Measurements from ENCODE around the gene COL6A1. TPM values are rescaled to one million over a fixed set of nuclear protein-coding genes. Genes with fewer than 3 reads are reported as not detected.

The COL6A1 gene
- total and polyA plus RNA-seq, 2 experiments from 2014 or later = 296 to 592 TPM

GRCh38 chr21:46011267-46011967, 29.8 kb downstream of the COL6A1 start:
- no peak overlapping the region for H3K27ac ChIP-seq
- H3K79me2 ChIP-seq = no peaks in the 10 kb centered on the region
- H3K9me3 ChIP-seq (ENCODE audit: low read depth) = no peaks in the 10 kb centered on the region
- WGBS (ENCODE audit: low lambda C conversion rate, missing lambda C conversion rate) = 94% methylated on average over 17 of the region's 22 CpGs
- no peak for DNase-seq (ENCODE audit: low spot score)
- no peaks in the 10 kb centered on the region for H4K20me1 ChIP-seq (ENCODE audit: insufficient read depth, poor library complexity, severe bottlenecking)
- H3K27me3 ChIP-seq = no peaks in the 10 kb centered on the region
- no peaks in the 10 kb centered on the region for H3K9me2 ChIP-seq (replicated peaks; ENCODE audit: insufficient read depth)
- H2AFZ ChIP-seq = no peak overlapping the region
- H3K4me2 ChIP-seq = no peak overlapping the region
- TF ChIP-seq EZH2phosphoT487 (IDR thresholded peaks at IDR 0.05; ENCODE audit: low read depth, severe bottlenecking, unreplicated experiment) (no peak), EZH2 (IDR thresholded peaks at IDR 0.05; ENCODE audit: borderline replicate concordance) (no peak), CTCF (IDR thresholded peaks at IDR 0.05; ENCODE audit: poor library complexity) (no peak)
- peaks cover 3% of the 10 kb centered on the region for H3K4me1 ChIP-seq (ENCODE audit: insufficient read depth)
- no peak overlapping the region for H3K4me3 ChIP-seq
- H3K36me3 ChIP-seq (replicated peaks; ENCODE audit: insufficient read depth, low read depth) = no peaks in the 10 kb centered on the region

GRCh38 chr21:46012154-46012553, 30.6 kb downstream of the COL6A1 start:
- WGBS (ENCODE audit: low lambda C conversion rate, missing lambda C conversion rate) = 65% methylated on average over 4 of the region's 4 CpGs
- Histone ChIP-seq H3K9me2 (replicated peaks; ENCODE audit: insufficient read depth) (no peaks in the 10 kb centered on the region), H3K36me3 (replicated peaks; ENCODE audit: insufficient read depth, low read depth) (no peaks in the 10 kb centered on the region), H4K20me1 (ENCODE audit: insufficient read depth, poor library complexity, severe bottlenecking) (no peaks in the 10 kb centered on the region), H3K4me1 (ENCODE audit: insufficient read depth) (peaks cover 3% of the 10 kb centered on the region), H3K4me3 (no peak overlapping the region), H3K4me2 (no peak overlapping the region), H3K27me3 (no peaks in the 10 kb centered on the region), H3K27ac (no peak overlapping the region), H3K9me3 (ENCODE audit: low read depth) (no peaks in the 10 kb centered on the region), H2AFZ (no peak overlapping the region), H3K79me2 (no peaks in the 10 kb centered on the region)
- no peak for DNase-seq (ENCODE audit: low spot score)
- TF ChIP-seq CTCF (IDR thresholded peaks at IDR 0.05; ENCODE audit: poor library complexity) (no peak), EZH2phosphoT487 (IDR thresholded peaks at IDR 0.05; ENCODE audit: low read depth, severe bottlenecking, unreplicated experiment) (no peak), EZH2 (IDR thresholded peaks at IDR 0.05; ENCODE audit: borderline replicate concordance) (no peak)

- H3K4me3 ChIP-seq = no peak overlapping the region
Measured at GRCh38 chr21:46014828-46015227, 33.3 kb downstream of the COL6A1 start.

More at GRCh38 chr21:46014828-46015227, 33.3 kb downstream of the COL6A1 start:
- no peak for DNase-seq (ENCODE audit: low spot score)
- H3K36me3 ChIP-seq (replicated peaks; ENCODE audit: insufficient read depth, low read depth) = no peaks in the 10 kb centered on the region
- H3K4me1 ChIP-seq (ENCODE audit: insufficient read depth) = peaks cover 3% of the 10 kb centered on the region
- H3K27me3 ChIP-seq = no peaks in the 10 kb centered on the region
- H2AFZ ChIP-seq = no peak overlapping the region
- H3K9me2 ChIP-seq (replicated peaks; ENCODE audit: insufficient read depth) = no peaks in the 10 kb centered on the region
- WGBS (ENCODE audit: low lambda C conversion rate, missing lambda C conversion rate) = 35% methylated on average over 2 of the region's 2 CpGs
- TF ChIP-seq CTCF (IDR thresholded peaks at IDR 0.05; ENCODE audit: poor library complexity) = no peak
- no peak for TF ChIP-seq EZH2phosphoT487 (IDR thresholded peaks at IDR 0.05; ENCODE audit: low read depth, severe bottlenecking, unreplicated experiment)
- no peak for TF ChIP-seq EZH2 (IDR thresholded peaks at IDR 0.05; ENCODE audit: borderline replicate concordance)
- no peaks in the 10 kb centered on the region for H3K79me2 ChIP-seq
- no peaks in the 10 kb centered on the region for H3K9me3 ChIP-seq (ENCODE audit: low read depth)
- no peaks in the 10 kb centered on the region for H4K20me1 ChIP-seq (ENCODE audit: insufficient read depth, poor library complexity, severe bottlenecking)
- H3K4me2 ChIP-seq = no peak overlapping the region
- no peak overlapping the region for H3K27ac ChIP-seq

Data from hepatocyte (in vitro differentiated cells).